ENCODE data around the gene FUOM. TPM values are rescaled to one million over a fixed set of nuclear protein-coding genes. Genes with fewer than 3 reads are reported as not detected.
A peak's percentile ranks its signal among the peaks of the same experiment; 100 is the strongest.
"Not testable (repeated sequence)": the region's sequence is repeated elsewhere in the genome, so short reads cannot be mapped to it uniquely, and the experiment has no call there.

Gene FUOM
- total RNA-seq, 4 donors from 2014 or later, result 2.6 to 13.8 (median 2.9) TPM; not detected in 1

DNA sequence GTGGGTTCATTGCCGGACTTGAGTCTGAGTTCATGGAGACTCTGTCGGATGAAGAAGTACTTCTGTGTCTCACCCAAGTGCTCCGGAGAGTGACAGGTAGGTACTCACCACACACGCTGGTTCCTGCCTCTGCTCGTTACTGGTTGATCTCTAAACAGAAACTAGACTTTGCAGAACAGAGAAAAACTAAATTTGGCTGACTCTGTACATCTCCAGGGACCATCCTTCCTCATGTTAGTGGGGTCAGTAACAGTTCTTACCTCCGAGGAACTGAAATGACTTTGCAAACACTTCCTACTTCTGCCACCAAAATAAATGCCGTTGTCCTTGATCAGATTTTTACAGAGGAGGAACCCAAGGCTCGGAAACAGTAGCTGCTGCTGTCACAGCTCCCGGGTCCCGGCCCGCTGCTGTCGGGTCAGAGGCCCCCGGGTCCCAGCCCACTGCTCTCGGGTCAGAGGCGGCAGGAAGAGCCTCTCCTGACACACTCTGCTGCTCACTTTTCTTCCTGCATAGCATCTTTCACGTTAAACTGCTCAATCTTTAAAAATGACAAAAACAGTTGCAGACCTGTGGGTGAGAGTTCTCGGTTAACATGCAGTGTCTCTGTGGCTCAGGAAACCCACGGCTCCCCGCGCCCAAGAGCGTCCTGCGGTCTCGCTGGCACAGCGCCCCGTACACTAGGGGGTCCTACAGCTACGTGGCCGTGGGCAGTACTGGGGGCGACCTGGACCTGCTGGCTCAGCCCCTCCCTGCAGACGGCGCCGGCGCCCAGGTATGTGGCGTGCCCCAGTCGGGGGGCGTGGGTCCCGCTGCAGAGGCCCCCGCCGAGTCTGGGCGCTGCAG is 31.4 kb upstream of the FUOM start:
- no peak overlapping the region for H3K27ac ChIP-seq
- TF ChIP-seq POLR2A (IDR thresholded peaks at IDR 0.05) (no peak), CTCF (IDR thresholded peaks at IDR 0.05) (no peak)
- intact Hi-C loops (cut with DNase I; ENCODE audit: low total_unique reads), result no loop called here
- DNase-seq, result peak in 1 of 2 donors; percentile 14
- no peaks in the 10 kb centered on the region for H3K27me3 ChIP-seq
- no peaks in the 10 kb centered on the region for H3K9me3 ChIP-seq
- no peaks in the 10 kb centered on the region for H3K36me3 ChIP-seq
- no peak overlapping the region for H3K4me3 ChIP-seq
- H3K4me1 ChIP-seq, result no peaks in the 10 kb centered on the region

DNA sequence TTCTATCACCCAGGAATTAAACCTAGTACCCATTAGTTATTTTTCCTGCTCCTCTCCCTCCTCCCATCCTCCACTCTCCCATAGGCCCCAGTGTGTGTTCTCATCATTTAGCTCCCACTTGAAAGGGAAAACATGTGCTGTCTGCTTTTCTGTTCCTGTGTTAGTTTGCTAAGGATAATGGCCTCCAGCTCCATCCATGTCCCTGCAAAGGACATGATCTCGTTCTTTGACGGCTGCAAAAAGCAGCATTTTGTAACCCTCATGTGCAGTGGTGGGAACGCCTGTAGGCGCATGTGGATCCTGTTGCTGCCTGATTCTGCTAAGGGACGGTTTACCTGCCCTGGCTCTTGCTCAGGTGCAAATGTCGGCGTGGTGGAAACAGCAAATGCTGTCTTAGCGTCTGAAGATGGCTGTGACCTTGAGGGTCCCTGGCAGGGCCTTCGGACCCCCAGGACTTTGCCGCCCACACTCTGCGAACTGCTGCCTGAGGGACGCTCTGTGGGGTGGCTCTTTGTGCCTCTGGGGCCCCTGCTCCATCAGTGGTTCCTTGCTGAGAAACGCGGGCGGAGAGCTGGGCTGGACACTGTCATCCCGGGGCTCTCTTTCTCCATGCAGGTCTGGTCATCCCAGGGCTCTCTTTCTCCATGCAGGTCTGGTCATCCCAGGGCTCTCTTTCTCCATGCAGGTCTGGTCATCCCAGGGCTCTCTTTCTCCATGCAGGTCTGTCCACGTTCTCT is 30.6 kb upstream of the FUOM start:
- peak in 1 of 2 donors; percentile 5 for DNase-seq

GRCh38 chr10:133386951-133387350 is 29.1 kb upstream of the FUOM start:
- H3K4me3 ChIP-seq; H3K36me3 ChIP-seq; H3K27me3 ChIP-seq; H3K9me3 ChIP-seq; H3K4me1 ChIP-seq; H3K27ac ChIP-seq; intact Hi-C loops (cut with DNase I; ENCODE audit: low total_unique reads); DNase-seq: not testable (repeated sequence)

More for the DNA sequence above, 30.6 kb upstream of the FUOM start:
- Histone ChIP-seq H3K9me3 (no peaks in the 10 kb centered on the region), H3K27ac (no peak overlapping the region), H3K27me3 (no peaks in the 10 kb centered on the region), H3K36me3 (no peaks in the 10 kb centered on the region), H3K4me1 (no peaks in the 10 kb centered on the region), H3K4me3 (no peak overlapping the region)
- intact Hi-C loops (cut with DNase I; ENCODE audit: low total_unique reads), result no loop called here
- TF ChIP-seq POLR2A (IDR thresholded peaks at IDR 0.05) (no peak), CTCF (IDR thresholded peaks at IDR 0.05) (no peak)

DNA sequence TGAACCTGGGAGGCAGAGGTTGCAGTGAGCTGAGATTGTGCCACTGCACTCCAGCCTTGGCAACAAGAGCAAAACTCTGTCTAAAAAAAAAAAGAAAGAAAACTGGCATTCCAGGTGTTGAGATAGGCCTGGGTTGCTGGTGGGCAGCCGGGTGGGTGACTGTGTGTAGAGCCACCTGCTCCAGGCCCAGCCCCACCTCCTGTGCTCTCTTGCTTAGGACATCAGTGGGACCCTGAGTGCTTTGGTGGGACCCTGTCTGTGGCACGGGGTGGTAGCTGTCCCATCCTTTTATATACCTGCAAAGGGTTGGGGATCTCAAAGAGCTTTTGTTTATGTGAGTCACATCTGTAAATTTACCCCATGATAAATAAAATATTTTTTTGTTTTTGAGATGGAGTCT is 27.4 kb upstream of the FUOM start:
- Histone ChIP-seq H3K9me3 (no peaks in the 10 kb centered on the region), H3K27ac (no peak overlapping the region), H3K4me3 (no peak overlapping the region), H3K4me1 (no peaks in the 10 kb centered on the region), H3K36me3 (no peaks in the 10 kb centered on the region), H3K27me3 (no peaks in the 10 kb centered on the region)
- TF ChIP-seq CTCF (IDR thresholded peaks at IDR 0.05), result no peak
- TF ChIP-seq POLR2A (IDR thresholded peaks at IDR 0.05), result no peak
- no peak for DNase-seq
- intact Hi-C loops (cut with DNase I; ENCODE audit: low total_unique reads), result no loop called here

GRCh38 chr10:133384071-133384470 is 26.3 kb upstream of the FUOM start:
- DNase-seq, result no peak
- H3K36me3 ChIP-seq, result no peaks in the 10 kb centered on the region
- TF ChIP-seq CTCF (IDR thresholded peaks at IDR 0.05) (no peak), POLR2A (IDR thresholded peaks at IDR 0.05) (no peak)
- no peaks in the 10 kb centered on the region for H3K27me3 ChIP-seq
- no peaks in the 10 kb centered on the region for H3K9me3 ChIP-seq
- no peak overlapping the region for H3K27ac ChIP-seq
- H3K4me1 ChIP-seq, result no peaks in the 10 kb centered on the region
- intact Hi-C loops (cut with DNase I; ENCODE audit: low total_unique reads), result no loop called here
- no peak overlapping the region for H3K4me3 ChIP-seq

Data from uterus (tissue), 4 donors.